Epidermal melanocyte (primary cell): Measurements from ENCODE around the gene FAM240A.

Experiments used
- DNase-seq: peaks from one replicate; pipeline ENCODE4 v3.0.0; 2011; ENCODE audit warnings: low spot score; ENCODE audit not compliant: insufficient read length

The FAM240A gene

DNA sequence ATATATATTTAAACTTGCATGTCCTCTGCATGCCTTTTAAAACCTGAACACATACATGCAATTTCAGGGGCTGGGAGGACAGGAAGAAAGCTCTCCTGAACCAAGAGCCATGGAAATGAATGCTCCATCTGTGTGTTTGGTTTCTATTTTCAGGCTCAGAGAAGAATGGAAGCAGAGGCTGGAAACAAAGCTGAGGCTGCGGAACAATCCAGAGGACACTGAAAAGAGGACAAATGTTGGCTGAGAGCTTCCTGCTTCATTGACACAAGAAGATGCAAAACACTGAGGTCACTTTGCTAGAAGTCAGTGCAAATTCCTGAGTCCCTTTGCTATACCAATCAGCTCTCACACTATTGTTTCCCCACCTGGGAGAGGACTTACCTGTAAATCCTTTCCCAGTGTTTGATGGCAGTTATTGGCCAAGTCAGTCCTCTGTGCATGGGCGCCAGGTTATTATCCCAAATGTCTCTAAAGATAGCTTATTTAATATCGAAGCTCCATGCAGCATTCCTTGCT is 12.7 kb downstream of the FAM240A start:
- DNase-seq: no peak

DNA sequence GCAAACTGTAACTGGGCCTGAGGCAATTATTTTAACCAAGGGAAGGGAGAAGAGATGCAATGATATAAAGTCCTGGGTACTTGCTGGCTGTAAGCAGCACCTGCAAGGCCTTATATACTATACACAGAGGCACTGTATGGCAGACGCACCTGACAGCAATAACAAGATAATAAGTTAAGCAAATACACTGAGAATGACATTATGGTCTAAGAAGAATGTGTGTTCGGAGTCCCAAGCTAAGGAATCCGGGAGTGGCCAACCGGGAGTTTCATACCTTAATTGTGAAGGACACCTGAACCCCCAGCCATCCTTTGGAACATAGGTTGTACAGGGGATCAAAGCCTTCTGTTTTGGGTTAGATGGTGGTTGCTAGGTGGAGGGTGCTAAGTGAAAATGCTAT is 13.7 kb downstream of the FAM240A start:
- DNase-seq: no peak

- DNase-seq: no peak
Observed at GRCh38 chr3:46627078-46627477, 14.8 kb downstream of the FAM240A start.

DNA sequence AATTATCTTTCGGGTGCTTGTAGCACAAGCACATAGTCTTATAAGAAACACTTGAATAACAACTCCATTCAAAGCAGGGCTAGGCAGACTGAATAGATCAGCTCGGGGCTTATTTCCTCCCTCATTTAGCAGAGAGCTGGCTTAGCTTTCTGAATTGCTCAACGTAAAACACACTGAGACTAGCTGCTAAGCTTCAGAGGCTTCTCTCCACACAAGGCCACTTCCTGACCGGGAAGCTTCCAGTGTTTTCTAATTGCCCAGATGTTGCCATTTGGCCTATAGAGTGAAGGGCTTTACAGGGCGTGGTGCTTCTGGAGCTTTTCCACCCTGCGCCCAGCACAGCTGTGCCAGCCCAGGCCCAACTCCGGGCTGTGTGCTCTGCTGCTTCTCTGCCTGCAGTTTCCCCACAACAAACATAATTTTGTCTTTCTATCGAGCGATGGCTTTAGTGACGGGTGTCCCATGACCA is 16.6 kb downstream of the FAM240A start:
- peak; percentile 19 for DNase-seq

DNA sequence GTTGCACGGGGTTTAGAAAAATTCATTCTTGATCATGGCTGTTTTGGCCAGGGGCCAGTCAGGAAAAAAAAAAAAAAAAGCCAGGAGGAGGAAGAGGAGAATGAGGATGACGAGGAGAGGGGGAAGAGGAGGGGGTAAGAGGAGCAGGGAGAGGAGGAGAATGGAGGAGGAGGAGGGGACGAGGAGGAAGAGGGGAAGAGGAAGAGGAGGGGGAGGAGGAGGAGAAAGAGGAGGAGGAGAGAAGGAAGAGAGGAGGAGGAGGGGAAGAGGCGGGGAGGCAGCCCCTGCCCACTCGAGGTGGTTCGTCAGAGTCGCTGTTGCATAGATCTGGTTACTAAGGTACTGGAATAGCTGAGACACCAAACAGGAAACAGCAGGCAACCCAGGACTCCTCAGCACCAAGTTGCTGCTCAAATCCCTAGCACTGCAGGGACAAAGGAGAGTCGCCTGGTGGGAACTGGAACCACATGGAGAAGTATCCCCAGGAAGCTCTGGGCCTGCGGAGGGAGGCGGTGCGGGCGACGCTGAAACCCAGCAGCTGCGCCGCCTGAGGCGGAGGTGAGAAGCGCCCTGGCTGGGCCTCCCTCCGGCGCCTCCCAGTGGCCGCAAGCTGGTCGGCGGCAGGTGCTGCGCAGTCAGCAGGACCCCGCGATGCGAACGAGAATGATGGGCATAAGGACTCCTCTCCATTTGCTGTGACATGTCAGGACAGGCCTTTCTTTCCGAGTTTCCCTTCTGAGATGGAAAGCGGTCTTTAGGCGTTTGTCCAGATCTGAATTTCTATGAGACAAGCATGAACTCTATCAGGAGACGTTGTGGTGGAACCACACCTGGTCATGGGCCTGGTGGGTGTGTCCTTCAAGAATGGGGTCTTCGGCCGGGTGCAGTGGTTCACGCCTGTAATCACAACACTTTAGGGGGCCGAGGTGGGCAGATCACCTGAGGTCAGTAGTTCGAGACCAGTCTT is 17.5 kb downstream of the FAM240A start:
- DNase-seq: peak; percentile 24

- no peak for DNase-seq
Observed at GRCh38 chr3:46632792-46633191, 20.5 kb downstream of the FAM240A start.

- no peak for DNase-seq
Observed at GRCh38 chr3:46634856-46635255, 22.5 kb downstream of the FAM240A start.

DNA sequence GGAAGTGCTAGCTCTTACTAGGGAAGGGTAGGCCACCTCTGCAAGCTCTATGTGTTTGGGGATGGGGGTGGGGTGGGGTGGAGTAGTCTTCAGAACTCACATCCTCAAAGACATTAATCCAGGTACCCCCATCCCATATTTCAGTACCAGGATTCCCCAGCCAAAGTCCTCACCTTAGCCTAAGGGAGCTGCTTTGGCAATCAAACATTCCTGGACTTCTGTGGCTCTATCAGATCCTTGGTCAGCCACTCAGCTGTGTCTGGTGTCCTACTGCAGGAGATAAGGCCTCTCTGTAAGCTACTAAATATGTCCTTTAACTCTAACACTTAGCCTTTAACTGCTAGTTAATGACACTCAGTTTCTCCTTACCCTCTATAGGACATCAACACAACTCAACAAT is 26.9 kb downstream of the FAM240A start:
- no peak for DNase-seq

DNA sequence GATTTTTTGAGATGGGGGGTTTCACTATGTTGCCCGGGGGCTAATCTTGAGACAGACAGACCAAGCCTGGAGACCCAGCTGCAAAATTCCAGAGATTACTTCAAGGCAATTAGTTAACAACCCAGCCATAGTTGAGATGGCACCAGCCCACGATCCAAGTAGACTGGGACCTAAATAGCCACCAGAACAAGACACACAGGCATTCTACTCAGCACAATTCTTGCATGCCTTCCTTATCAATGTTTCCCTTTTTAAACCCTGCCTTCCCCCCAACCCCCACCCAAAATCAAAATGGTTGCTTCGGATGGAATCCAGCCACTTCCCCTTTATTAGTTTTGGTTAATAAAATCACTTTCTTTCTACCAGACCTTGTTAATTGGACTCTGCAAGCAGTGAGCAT is 28.6 kb downstream of the FAM240A start:
- DNase-seq: no peak

DNA sequence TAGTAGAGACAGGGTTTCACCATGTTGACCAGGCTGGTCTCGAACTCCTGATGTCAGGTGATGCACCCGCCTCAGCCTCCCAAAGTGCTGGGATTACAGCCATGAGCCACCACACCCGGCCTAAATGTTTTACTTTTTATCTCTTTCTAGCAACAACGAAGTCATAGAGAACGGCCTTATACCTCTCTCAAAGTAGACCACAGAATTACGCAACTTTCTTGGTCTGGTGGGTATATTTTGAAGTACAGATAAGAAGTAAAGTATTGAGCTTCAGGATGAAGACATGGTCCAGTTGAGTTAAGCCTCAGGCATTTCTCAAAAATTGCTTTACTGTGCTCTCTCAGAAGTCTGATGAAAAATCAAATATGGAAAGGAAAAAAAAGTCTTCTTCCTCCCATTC is 30.6 kb downstream of the FAM240A start:
- no peak for DNase-seq

DNA sequence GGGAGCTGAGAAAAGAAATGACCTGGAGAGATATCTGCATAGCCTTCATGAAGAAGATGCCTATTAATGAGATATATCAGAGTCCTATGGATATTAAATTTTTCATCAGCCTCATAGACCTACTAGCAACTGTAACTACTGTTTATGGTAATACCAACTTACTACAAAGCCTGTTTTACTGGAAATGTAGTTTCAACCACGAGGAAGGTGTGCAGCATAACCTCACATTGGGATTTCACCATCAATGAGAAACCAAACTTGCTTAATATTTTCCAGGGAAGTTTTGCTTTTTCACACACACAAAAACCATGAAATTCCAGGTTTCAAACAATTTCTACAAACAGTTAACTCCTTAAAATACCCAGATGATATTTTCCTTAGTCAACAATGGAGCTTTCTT is 31.4 kb downstream of the FAM240A start:
- DNase-seq: no peak

GRCh38 chr3:46646700-46647099 is 34.4 kb downstream of the FAM240A start:
- no peak for DNase-seq

DNA sequence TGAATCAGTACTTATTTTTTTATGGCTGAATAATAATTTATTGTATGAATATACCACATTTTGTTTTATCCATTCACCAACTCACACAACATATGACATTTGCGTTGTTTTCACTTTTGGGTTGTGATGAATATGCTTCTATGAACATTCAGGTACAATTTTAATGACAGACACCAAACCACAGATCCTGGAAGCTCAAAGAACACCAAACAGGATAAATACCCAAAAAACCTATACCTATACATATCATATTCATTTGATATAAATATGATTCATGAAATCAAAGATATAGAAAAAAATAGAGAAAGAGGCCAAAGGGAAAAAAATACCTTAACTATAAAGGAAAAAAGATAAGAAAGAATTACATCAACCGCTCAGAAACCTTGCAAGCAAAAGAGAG is 35.8 kb downstream of the FAM240A start:
- DNase-seq: no peak

- DNase-seq: no peak
Observed at GRCh38 chr3:46649436-46649835, 37.1 kb downstream of the FAM240A start.

- no peak for DNase-seq
Observed at GRCh38 chr3:46651084-46651483, 38.8 kb downstream of the FAM240A start.

- no peak for DNase-seq
Observed at GRCh38 chr3:46655271-46655670, 42.9 kb downstream of the FAM240A start.

DNA sequence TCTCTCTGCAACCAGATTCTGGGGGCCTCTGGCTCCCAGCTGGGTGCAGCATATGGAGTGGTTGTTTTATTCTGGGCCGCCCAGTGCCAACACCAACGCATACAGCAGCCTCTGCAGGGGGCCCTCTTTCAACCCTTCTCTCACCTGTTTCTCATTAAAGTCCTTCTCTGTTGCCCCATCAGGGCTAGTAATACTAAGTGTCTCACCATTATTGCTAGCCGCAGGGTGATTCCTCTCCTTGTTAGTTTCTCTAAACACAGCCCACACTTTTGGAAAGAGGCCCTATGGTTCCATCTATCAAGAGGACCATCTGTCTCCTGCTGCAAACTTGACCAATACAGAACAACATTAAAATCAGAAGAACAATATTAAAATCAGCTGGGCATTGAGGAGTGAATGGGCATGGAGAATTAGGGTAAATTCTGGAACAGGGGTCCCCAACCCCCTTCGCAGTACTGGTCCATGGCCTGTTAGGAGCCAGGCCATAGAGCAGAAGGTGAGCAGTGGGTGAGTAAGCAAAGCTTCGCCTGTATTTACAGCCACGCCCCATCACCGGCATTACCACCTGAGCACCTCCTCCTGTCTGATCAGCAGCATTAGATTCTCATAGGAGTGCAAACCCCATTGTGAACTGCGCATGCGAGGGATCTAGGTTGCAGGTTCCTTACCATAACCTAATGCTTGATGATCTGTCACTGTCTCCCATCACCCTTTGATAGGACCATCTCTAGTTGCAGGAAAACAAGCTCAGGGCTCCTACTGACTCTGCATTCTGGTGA is 44.6 kb downstream of the FAM240A start:
- DNase-seq: no peak

DNA sequence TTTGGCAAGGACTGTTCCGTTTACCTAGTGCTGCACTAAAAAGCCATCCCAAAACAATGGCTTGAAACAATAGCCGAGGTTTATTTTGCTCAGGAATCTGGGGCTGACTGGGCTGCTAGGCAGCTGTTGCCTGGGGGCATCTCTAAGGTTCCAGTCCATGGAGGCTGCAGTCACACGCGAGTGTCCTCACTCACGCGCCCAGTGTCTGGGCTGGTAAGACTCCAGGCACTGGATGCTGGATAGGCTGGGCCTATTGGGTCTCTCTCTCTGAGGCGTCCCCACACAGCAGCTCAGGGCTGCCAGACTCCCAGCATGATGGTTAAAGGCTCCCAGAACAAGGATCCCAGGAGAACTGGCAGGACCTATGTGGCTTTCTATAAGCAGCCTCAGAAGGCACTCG is 47.0 kb downstream of the FAM240A start:
- DNase-seq: no peak

DNA sequence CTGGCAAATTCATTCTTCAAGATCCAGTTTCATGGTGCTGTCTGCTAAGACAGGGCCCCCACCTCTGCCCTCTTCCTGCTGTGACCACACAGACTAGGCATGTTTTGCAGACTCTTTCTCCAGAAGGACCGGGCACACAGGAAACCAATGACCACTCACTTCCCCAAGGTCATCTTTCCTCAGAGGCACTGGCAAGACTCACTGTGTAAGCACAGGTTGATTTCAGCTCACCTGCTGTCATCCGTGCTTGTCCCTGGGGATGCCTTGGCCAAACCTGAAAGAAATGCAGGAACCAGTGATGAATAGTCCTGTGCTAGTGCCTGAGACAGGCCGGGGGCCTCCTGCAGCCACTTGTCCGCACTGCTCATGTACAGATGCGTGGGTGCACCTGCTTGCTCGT is 47.7 kb downstream of the FAM240A start:
- no peak for DNase-seq

DNA sequence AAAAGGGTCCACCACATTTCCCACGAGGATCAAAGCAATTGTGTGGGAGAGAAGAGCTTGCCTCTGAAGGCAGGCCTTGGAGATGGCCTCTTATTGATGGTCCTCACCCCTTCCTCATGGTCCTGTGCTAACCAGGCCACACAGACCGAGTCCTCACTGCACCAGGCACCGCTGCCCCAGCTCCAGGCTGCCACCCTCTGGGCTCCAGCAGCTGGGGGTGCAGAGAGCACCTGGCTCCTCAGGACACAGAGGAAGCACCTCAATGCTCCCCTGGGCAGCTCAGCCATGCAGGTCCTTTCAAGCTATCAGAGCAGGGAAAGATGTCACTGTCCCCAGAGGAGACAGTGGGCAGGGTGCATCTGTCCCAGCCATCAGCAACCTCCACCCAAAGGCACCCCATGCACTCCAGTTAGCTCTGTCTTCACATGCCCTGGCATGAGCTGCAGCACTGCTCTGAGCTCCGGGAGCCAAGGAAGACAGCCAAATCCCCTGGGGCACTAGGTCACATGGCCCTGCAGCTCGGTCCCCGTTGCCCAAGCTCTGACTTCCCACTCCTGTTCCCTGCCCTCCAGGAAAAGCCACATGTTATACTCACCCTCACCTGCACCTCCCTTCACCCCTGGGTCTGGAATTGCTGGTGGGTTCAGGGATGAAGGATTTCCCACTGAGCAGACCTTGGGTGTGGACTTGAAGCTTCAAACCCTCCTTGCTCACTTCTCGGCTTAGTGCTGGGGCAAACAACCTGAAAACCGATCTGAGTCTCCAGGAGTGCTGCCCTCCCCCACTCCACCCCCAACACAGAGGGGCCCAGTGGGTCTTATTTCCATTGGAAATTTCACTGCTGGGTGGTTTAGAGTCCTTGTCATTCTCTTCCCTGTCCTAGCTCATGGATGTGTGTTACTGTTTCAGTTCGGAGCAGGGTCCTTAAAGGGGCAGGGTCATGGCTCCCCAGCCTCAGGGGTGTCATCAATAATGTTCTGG is 48.5 kb downstream of the FAM240A start:
- DNase-seq: no peak
